ENCODE measurements around the gene GBX1.

DNA sequence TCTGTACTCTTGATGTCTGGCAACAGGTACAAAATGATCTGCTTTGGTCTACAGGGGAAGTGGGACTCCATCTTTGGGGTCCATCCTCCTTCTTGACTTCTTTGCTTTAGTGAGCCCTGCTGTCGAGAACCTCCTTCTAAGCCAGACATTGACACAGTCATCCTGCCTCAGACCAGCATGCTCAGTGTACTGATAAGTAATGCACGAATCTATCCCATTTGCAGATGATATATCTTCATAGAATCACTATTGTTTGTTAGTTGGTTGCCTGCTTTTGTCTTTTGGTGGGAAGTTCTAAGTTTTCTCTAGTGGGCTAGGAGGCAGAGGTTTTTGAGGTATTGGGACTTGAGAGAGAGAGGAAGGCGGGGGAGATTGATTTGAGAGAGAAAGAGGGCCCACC lies 33.9 kb upstream of the GBX1 start:
- TF ChIP-seq, protein P1, sequence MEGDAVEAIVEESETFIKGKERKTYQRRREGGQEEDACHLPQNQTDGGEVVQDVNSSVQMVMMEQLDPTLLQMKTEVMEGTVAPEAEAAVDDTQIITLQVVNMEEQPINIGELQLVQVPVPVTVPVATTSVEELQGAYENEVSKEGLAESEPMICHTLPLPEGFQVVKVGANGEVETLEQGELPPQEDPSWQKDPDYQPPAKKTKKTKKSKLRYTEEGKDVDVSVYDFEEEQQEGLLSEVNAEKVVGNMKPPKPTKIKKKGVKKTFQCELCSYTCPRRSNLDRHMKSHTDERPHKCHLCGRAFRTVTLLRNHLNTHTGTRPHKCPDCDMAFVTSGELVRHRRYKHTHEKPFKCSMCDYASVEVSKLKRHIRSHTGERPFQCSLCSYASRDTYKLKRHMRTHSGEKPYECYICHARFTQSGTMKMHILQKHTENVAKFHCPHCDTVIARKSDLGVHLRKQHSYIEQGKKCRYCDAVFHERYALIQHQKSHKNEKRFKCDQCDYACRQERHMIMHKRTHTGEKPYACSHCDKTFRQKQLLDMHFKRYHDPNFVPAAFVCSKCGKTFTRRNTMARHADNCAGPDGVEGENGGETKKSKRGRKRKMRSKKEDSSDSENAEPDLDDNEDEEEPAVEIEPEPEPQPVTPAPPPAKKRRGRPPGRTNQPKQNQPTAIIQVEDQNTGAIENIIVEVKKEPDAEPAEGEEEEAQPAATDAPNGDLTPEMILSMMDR (IDR thresholded peaks at IDR 0.05), result no peak
- TF ChIP-seq POLR2A (IDR thresholded peaks at IDR 0.05), result no peak

Measured in adrenal gland (tissue), 5 donors.